Activated naive CD8-positive, alpha-beta T cell (primary cell): ENCODE measurements around the gene LMAN2L.

Experiments used
- H3K27ac Mint-ChIP-seq: one replicate; pipeline ENCODE4 v1.8.0; 2021; ENCODE audit warnings: mixed read lengths
- H3K27me3 Mint-ChIP-seq: one replicate; pipeline ENCODE4 v1.8.0; 2021; ENCODE audit warnings: mixed read lengths
- H3K36me3 Mint-ChIP-seq: one replicate; pipeline ENCODE4 v1.8.0; 2021; ENCODE audit warnings: mixed read lengths
- H3K4me1 Mint-ChIP-seq: one replicate; pipeline ENCODE4 v1.8.0; 2021; ENCODE audit warnings: low read depth, mixed read lengths
- H3K4me3 Mint-ChIP-seq: one replicate; pipeline ENCODE4 v1.8.0; 2021; ENCODE audit warnings: mild to moderate bottlenecking, mixed read lengths
- H3K9me3 Mint-ChIP-seq: one replicate; pipeline ENCODE4 v1.8.0; 2021; ENCODE audit warnings: low read depth, mixed read lengths

Gene LMAN2L

GRCh38 chr2:96665083-96665569 is 74.7 kb downstream of the LMAN2L start:
- H3K9me3 Mint-ChIP-seq: peaks cover 3% of the 10 kb centered on the region
- H3K4me1 Mint-ChIP-seq: no peaks in the 10 kb centered on the region
- no peak overlapping the region for H3K4me3 Mint-ChIP-seq
- no peaks in the 10 kb centered on the region for H3K27me3 Mint-ChIP-seq
- no peak overlapping the region for H3K27ac Mint-ChIP-seq
- H3K36me3 Mint-ChIP-seq: no peaks in the 10 kb centered on the region

- Mint-ChIP-seq H3K4me3 (no peak overlapping the region), H3K27ac (no peak overlapping the region), H3K36me3 (no peaks in the 10 kb centered on the region), H3K27me3 (no peaks in the 10 kb centered on the region), H3K9me3 (peaks cover 3% of the 10 kb centered on the region), H3K4me1 (no peaks in the 10 kb centered on the region)
Observed at GRCh38 chr2:96664366-96664925, 75.4 kb downstream of the LMAN2L start.

- no peaks in the 10 kb centered on the region for H3K27me3 Mint-ChIP-seq
- no peaks in the 10 kb centered on the region for H3K36me3 Mint-ChIP-seq
- H3K4me1 Mint-ChIP-seq: no peaks in the 10 kb centered on the region
- H3K27ac Mint-ChIP-seq: no peak overlapping the region
- peaks cover 3% of the 10 kb centered on the region for H3K9me3 Mint-ChIP-seq
- no peak overlapping the region for H3K4me3 Mint-ChIP-seq
Observed at GRCh38 chr2:96663829-96664228, 76.0 kb downstream of the LMAN2L start.

- Mint-ChIP-seq H3K9me3 (peaks cover 3% of the 10 kb centered on the region), H3K4me1 (no peaks in the 10 kb centered on the region), H3K27ac (no peak overlapping the region), H3K36me3 (no peaks in the 10 kb centered on the region), H3K4me3 (no peak overlapping the region), H3K27me3 (no peaks in the 10 kb centered on the region)
Observed at GRCh38 chr2:96663177-96663576, 76.7 kb downstream of the LMAN2L start.

GRCh38 chr2:96662360-96662759 is 77.5 kb downstream of the LMAN2L start:
- H3K27me3 Mint-ChIP-seq: no peaks in the 10 kb centered on the region
- H3K9me3 Mint-ChIP-seq: peaks cover 3% of the 10 kb centered on the region
- H3K27ac Mint-ChIP-seq: no peak overlapping the region
- H3K36me3 Mint-ChIP-seq: no peaks in the 10 kb centered on the region
- no peak overlapping the region for H3K4me3 Mint-ChIP-seq
- H3K4me1 Mint-ChIP-seq: no peaks in the 10 kb centered on the region

- H3K27ac Mint-ChIP-seq: no peak overlapping the region
- no peaks in the 10 kb centered on the region for H3K4me1 Mint-ChIP-seq
- H3K4me3 Mint-ChIP-seq: no peak overlapping the region
- H3K36me3 Mint-ChIP-seq: no peaks in the 10 kb centered on the region
- peaks cover 3% of the 10 kb centered on the region for H3K9me3 Mint-ChIP-seq
- no peaks in the 10 kb centered on the region for H3K27me3 Mint-ChIP-seq
Observed at GRCh38 chr2:96661324-96661723, 78.5 kb downstream of the LMAN2L start.

GRCh38 chr2:96656540-96656939 is 83.3 kb downstream of the LMAN2L start:
- no peak overlapping the region for H3K27ac Mint-ChIP-seq
- H3K4me3 Mint-ChIP-seq: no peak overlapping the region
- no peaks in the 10 kb centered on the region for H3K4me1 Mint-ChIP-seq
- no peaks in the 10 kb centered on the region for H3K36me3 Mint-ChIP-seq
- no peaks in the 10 kb centered on the region for H3K9me3 Mint-ChIP-seq
- no peaks in the 10 kb centered on the region for H3K27me3 Mint-ChIP-seq
